ENCODE data around the gene CCSER1.
"Not testable (repeated sequence)": the region's sequence is repeated elsewhere in the genome, so short reads cannot be mapped to it uniquely, and the experiment has no call there.

Gene CCSER1

GRCh38 chr4:91128519-91128918 lies 1001.3 kb downstream of the CCSER1 start:
- H3K23ac ChIP-seq (ENCODE audit: low read length) = no peak overlapping the region
- no peak overlapping the region for H2AFZ ChIP-seq (ENCODE audit: insufficient read depth, low read length, poor library complexity)
- H3K79me1 ChIP-seq (ENCODE audit: low read length) = no peaks in the 10 kb centered on the region
- no peaks in the 10 kb centered on the region for H3K79me2 ChIP-seq (ENCODE audit: control insufficient read depth, insufficient read depth, low read length, poor library complexity)
- H3K36me3 ChIP-seq (ENCODE audit: control insufficient read depth in 1 of 2, insufficient read depth in 2 of 2, low read length in 2 of 2) = no peaks in the 10 kb centered on the region
- no peak overlapping the region for H2AK5ac ChIP-seq (ENCODE audit: low read length)
- H4K91ac ChIP-seq (ENCODE audit: low read depth, low read length) = no peak overlapping the region
- DNase-seq = no peak
- H3K4ac ChIP-seq (ENCODE audit: low read depth, low read length) = no peak overlapping the region
- H3K9ac ChIP-seq (ENCODE audit: low read length) = no peak overlapping the region
- no peak overlapping the region for H2BK120ac ChIP-seq (ENCODE audit: insufficient read depth, low read length, poor library complexity)
- no peak overlapping the region for H2BK12ac ChIP-seq (ENCODE audit: low read length)
- H3K14ac ChIP-seq (ENCODE audit: low read length) = no peak overlapping the region
- no peaks in the 10 kb centered on the region for H3K27me3 ChIP-seq (ENCODE audit: insufficient read depth, low read length)
- no CpG with 5 or more reads among the region's 4 CpGs for WGBS (ENCODE audit: extremely low coverage, insufficient coverage, insufficient read length)
- no peak overlapping the region for H4K8ac ChIP-seq (ENCODE audit: low read depth, low read length)
- H3K4me1 ChIP-seq (ENCODE audit: control insufficient read depth in 1 of 2, insufficient read depth in 2 of 2, low read length in 2 of 2) = no peaks in the 10 kb centered on the region
- H3K4me2 ChIP-seq (ENCODE audit: low read length) = no peak overlapping the region
- no peak overlapping the region for H2BK5ac ChIP-seq (ENCODE audit: low read depth, low read length, poor library complexity)
- no peak overlapping the region for H4K12ac ChIP-seq (ENCODE audit: low read depth, low read length)
- no peak overlapping the region for H3K4me3 ChIP-seq (ENCODE audit: low read depth, low read length)
- H3K27ac ChIP-seq (ENCODE audit: low read depth, low read length) = no peak overlapping the region
- H3K9me3 ChIP-seq (ENCODE audit: insufficient read depth, low read depth, low read length) = no peaks in the 10 kb centered on the region
- no peak overlapping the region for H3K18ac ChIP-seq (ENCODE audit: low read length)

- no peaks in the 10 kb centered on the region for H3K36me3 ChIP-seq (ENCODE audit: control insufficient read depth in 1 of 2, insufficient read depth in 2 of 2, low read length in 2 of 2)
- WGBS (ENCODE audit: extremely low coverage, insufficient coverage, insufficient read length) = no CpG with 5 or more reads among the region's 6 CpGs
- no peak overlapping the region for H3K27ac ChIP-seq (ENCODE audit: low read depth, low read length)
- H2AFZ ChIP-seq (ENCODE audit: insufficient read depth, low read length, poor library complexity) = no peak overlapping the region
- H3K79me2 ChIP-seq (ENCODE audit: control insufficient read depth, insufficient read depth, low read length, poor library complexity) = no peaks in the 10 kb centered on the region
- H3K4me1 ChIP-seq (ENCODE audit: control insufficient read depth in 1 of 2, insufficient read depth in 2 of 2, low read length in 2 of 2) = no peaks in the 10 kb centered on the region
- H3K27me3 ChIP-seq (ENCODE audit: insufficient read depth, low read length) = no peaks in the 10 kb centered on the region
- H3K23ac ChIP-seq (ENCODE audit: low read length) = no peak overlapping the region
- H2BK12ac ChIP-seq (ENCODE audit: low read length) = no peak overlapping the region
- H4K91ac ChIP-seq (ENCODE audit: low read depth, low read length) = no peak overlapping the region
- no peak overlapping the region for H3K4me3 ChIP-seq (ENCODE audit: low read depth, low read length)
- no peak overlapping the region for H3K4ac ChIP-seq (ENCODE audit: low read depth, low read length)
- DNase-seq = no peak
- H2BK5ac ChIP-seq (ENCODE audit: low read depth, low read length, poor library complexity) = no peak overlapping the region
- no peak overlapping the region for H4K8ac ChIP-seq (ENCODE audit: low read depth, low read length)
- no peak overlapping the region for H3K4me2 ChIP-seq (ENCODE audit: low read length)
- H3K14ac ChIP-seq (ENCODE audit: low read length) = no peak overlapping the region
- no peak overlapping the region for H4K12ac ChIP-seq (ENCODE audit: low read depth, low read length)
- H3K79me1 ChIP-seq (ENCODE audit: low read length) = no peaks in the 10 kb centered on the region
- no peak overlapping the region for H2BK120ac ChIP-seq (ENCODE audit: insufficient read depth, low read length, poor library complexity)
- H3K9ac ChIP-seq (ENCODE audit: low read length) = no peak overlapping the region
- no peak overlapping the region for H3K18ac ChIP-seq (ENCODE audit: low read length)
- no peak overlapping the region for H2AK5ac ChIP-seq (ENCODE audit: low read length)
- no peaks in the 10 kb centered on the region for H3K9me3 ChIP-seq (ENCODE audit: insufficient read depth, low read depth, low read length)
These were observed 1019.9 kb downstream of the CCSER1 start for GRCh38 chr4:91147067-91147466.

GRCh38 chr4:91154041-91154440 lies 1026.8 kb downstream of the CCSER1 start:
- H2AFZ ChIP-seq (ENCODE audit: insufficient read depth, low read length, poor library complexity); H3K27me3 ChIP-seq (ENCODE audit: insufficient read depth, low read length); H3K79me1 ChIP-seq (ENCODE audit: low read length); H3K9me3 ChIP-seq (ENCODE audit: insufficient read depth, low read depth, low read length); DNase-seq; H2BK5ac ChIP-seq (ENCODE audit: low read depth, low read length, poor library complexity); H2BK120ac ChIP-seq (ENCODE audit: insufficient read depth, low read length, poor library complexity); H3K27ac ChIP-seq (ENCODE audit: low read depth, low read length); H3K36me3 ChIP-seq (ENCODE audit: control insufficient read depth in 1 of 2, insufficient read depth in 2 of 2, low read length in 2 of 2); H3K4me2 ChIP-seq (ENCODE audit: low read length); H4K8ac ChIP-seq (ENCODE audit: low read depth, low read length); H3K79me2 ChIP-seq (ENCODE audit: control insufficient read depth, insufficient read depth, low read length, poor library complexity); H2AK5ac ChIP-seq (ENCODE audit: low read length); H3K18ac ChIP-seq (ENCODE audit: low read length); H4K12ac ChIP-seq (ENCODE audit: low read depth, low read length); H4K91ac ChIP-seq (ENCODE audit: low read depth, low read length); H3K4me1 ChIP-seq (ENCODE audit: control insufficient read depth in 1 of 2, insufficient read depth in 2 of 2, low read length in 2 of 2); H3K4ac ChIP-seq (ENCODE audit: low read depth, low read length); H3K4me3 ChIP-seq (ENCODE audit: low read depth, low read length); H2BK12ac ChIP-seq (ENCODE audit: low read length); H3K23ac ChIP-seq (ENCODE audit: low read length); H3K9ac ChIP-seq (ENCODE audit: low read length); H3K14ac ChIP-seq (ENCODE audit: low read length): not testable (repeated sequence)
- WGBS (ENCODE audit: extremely low coverage, insufficient coverage, insufficient read length) = no CpG with 5 or more reads among the region's 4 CpGs

- not testable (repeated sequence) for H3K9ac ChIP-seq (ENCODE audit: low read length); H3K14ac ChIP-seq (ENCODE audit: low read length); DNase-seq; H3K27me3 ChIP-seq (ENCODE audit: insufficient read depth, low read length); H3K79me1 ChIP-seq (ENCODE audit: low read length); H3K4ac ChIP-seq (ENCODE audit: low read depth, low read length); H2BK5ac ChIP-seq (ENCODE audit: low read depth, low read length, poor library complexity); H3K36me3 ChIP-seq (ENCODE audit: control insufficient read depth in 1 of 2, insufficient read depth in 2 of 2, low read length in 2 of 2); H2AFZ ChIP-seq (ENCODE audit: insufficient read depth, low read length, poor library complexity); H4K12ac ChIP-seq (ENCODE audit: low read depth, low read length); H3K9me3 ChIP-seq (ENCODE audit: insufficient read depth, low read depth, low read length); H4K8ac ChIP-seq (ENCODE audit: low read depth, low read length); H2AK5ac ChIP-seq (ENCODE audit: low read length); H2BK120ac ChIP-seq (ENCODE audit: insufficient read depth, low read length, poor library complexity); H2BK12ac ChIP-seq (ENCODE audit: low read length); H3K4me1 ChIP-seq (ENCODE audit: control insufficient read depth in 1 of 2, insufficient read depth in 2 of 2, low read length in 2 of 2); H3K27ac ChIP-seq (ENCODE audit: low read depth, low read length); H4K91ac ChIP-seq (ENCODE audit: low read depth, low read length); H3K79me2 ChIP-seq (ENCODE audit: control insufficient read depth, insufficient read depth, low read length, poor library complexity); H3K18ac ChIP-seq (ENCODE audit: low read length); H3K4me3 ChIP-seq (ENCODE audit: low read depth, low read length); H3K4me2 ChIP-seq (ENCODE audit: low read length); H3K23ac ChIP-seq (ENCODE audit: low read length)
- WGBS (ENCODE audit: extremely low coverage, insufficient coverage, insufficient read length) = no CpG with 5 or more reads among the region's 42 CpGs
These were observed 1040.9 kb downstream of the CCSER1 start for GRCh38 chr4:91167864-91168653.

Data from trophoblast cell (in vitro differentiated cells and primary cell).